Glutamatergic neuron (in vitro differentiated cells): Measurements from ENCODE around the gene NT5C3A. TPM values are rescaled to one million over a fixed set of nuclear protein-coding genes. Genes with fewer than 3 reads are reported as not detected.

Source experiments
- DNase-seq: peaks from one replicate; pipeline ENCODE4 v3.0.0; 2022
- H3K27ac Mint-ChIP-seq: one replicate; pipeline ENCODE4 v1.8.0; 2020; ENCODE audit warnings: mild to moderate bottlenecking, mixed read lengths, inconsistent platforms; ENCODE audit not compliant: unreplicated experiment
- H3K27me3 Mint-ChIP-seq: one replicate; pipeline ENCODE4 v1.8.0; 2020; ENCODE audit warnings: mild to moderate bottlenecking, moderate library complexity, mixed read lengths, inconsistent platforms; ENCODE audit not compliant: unreplicated experiment
- H3K36me3 Mint-ChIP-seq: one replicate; pipeline ENCODE4 v1.8.0; 2020; ENCODE audit warnings: mild to moderate bottlenecking, mixed read lengths, inconsistent platforms; ENCODE audit not compliant: unreplicated experiment
- H3K4me1 Mint-ChIP-seq: one replicate; pipeline ENCODE4 v1.8.0; 2020; ENCODE audit warnings: mild to moderate bottlenecking, low read depth, mixed read lengths, inconsistent platforms; ENCODE audit not compliant: unreplicated experiment
- H3K4me3 Mint-ChIP-seq: one replicate; pipeline ENCODE4 v1.8.0; 2020; ENCODE audit warnings: mild to moderate bottlenecking, mixed read lengths, inconsistent platforms; ENCODE audit not compliant: unreplicated experiment
- H3K9me3 Mint-ChIP-seq: one replicate; pipeline ENCODE4 v1.8.0; 2020; ENCODE audit warnings: mild to moderate bottlenecking, moderate library complexity, mixed read lengths, inconsistent platforms; ENCODE audit not compliant: unreplicated experiment
- total RNA-seq: library from RNA; stranded (reverse); fragmentation: NEBNext Ultra II Directional; extraction: Animal tissue kit (Norgen Biotek cat#: 25700); gene quantifications from one replicate; pipeline ENCODE4 v1.2.1, GENCODE V29; 2021; ENCODE audit not compliant: unreplicated experiment
- TF ChIP-seq, protein P1 (sequence below): fragments of 200-600 bp; sonication (generic); IDR thresholded peaks from one replicate; pipeline ENCODE4 v1.5.0; 2021; ENCODE audit not compliant: partially characterized antibody, unreplicated experiment

Gene NT5C3A
- total RNA-seq, 1 donor from 2014 or later = 35.9 TPM

DNA sequence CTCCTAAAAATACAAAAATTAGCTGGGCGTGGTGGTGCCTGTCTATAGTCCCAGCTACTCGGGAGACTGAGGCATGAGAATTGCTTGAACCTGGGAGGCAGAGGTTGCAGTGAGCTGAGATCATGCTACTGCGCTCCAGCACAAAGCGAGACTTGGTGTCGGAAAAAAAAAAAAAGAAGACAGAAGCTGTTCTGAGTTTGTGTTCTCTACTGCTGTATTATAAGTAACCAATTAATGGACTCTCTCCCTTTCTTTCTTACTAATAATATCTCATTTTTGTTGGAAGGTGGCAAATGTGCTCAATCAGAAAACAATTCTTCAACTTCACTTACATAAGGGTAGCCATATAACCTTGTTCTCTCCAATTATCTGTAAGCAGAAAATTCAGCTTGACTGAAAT lies 7.4 kb downstream of the NT5C3A start:
- H3K27me3 Mint-ChIP-seq = no peaks in the 10 kb centered on the region

DNA sequence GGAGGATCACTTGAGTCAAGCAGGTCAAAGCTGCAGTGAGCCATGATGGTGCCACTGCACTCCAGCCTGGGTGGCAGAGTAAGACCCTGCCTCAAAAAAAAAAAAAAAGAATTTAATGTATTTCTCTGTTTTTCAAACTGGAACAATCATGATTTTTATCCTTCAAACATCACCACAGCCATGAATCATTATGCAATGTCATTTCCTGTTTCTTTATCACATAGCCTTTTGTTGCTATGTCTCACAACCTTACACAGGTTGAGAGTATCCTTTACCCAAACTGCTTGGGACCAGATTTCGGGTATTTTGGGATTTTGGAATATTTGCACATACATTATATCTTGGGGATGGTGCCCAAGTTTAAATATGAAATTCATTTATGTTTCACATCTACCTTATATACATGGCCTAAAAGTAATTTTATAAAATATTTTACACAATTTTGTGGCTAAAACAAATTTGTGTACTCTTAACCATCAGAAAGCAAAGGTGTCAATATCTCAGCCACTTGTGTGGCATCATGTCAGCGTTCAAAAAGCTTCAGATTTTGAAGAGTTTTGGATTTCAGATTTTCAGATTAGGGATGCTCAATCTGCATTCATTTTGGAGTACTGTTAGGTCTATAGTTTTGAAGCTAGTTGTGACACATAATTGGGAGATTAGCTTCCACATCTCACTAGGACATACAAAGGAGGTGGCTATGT lies 8.2 kb downstream of the NT5C3A start:
- Mint-ChIP-seq H3K27ac (no peak overlapping the region), H3K4me3 (no peak overlapping the region), H3K4me1 (no peaks in the 10 kb centered on the region), H3K36me3 (no peaks in the 10 kb centered on the region), H3K9me3 (no peaks in the 10 kb centered on the region), H3K27me3 (no peaks in the 10 kb centered on the region)
- DNase-seq = no peak
- TF ChIP-seq, protein P1, sequence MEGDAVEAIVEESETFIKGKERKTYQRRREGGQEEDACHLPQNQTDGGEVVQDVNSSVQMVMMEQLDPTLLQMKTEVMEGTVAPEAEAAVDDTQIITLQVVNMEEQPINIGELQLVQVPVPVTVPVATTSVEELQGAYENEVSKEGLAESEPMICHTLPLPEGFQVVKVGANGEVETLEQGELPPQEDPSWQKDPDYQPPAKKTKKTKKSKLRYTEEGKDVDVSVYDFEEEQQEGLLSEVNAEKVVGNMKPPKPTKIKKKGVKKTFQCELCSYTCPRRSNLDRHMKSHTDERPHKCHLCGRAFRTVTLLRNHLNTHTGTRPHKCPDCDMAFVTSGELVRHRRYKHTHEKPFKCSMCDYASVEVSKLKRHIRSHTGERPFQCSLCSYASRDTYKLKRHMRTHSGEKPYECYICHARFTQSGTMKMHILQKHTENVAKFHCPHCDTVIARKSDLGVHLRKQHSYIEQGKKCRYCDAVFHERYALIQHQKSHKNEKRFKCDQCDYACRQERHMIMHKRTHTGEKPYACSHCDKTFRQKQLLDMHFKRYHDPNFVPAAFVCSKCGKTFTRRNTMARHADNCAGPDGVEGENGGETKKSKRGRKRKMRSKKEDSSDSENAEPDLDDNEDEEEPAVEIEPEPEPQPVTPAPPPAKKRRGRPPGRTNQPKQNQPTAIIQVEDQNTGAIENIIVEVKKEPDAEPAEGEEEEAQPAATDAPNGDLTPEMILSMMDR = no peak

More for the DNA sequence above, 7.4 kb downstream of the NT5C3A start:
- H3K27ac Mint-ChIP-seq = no peak overlapping the region
- H3K9me3 Mint-ChIP-seq = no peaks in the 10 kb centered on the region
- no peak overlapping the region for H3K4me3 Mint-ChIP-seq
- no peak for DNase-seq
- H3K36me3 Mint-ChIP-seq = no peaks in the 10 kb centered on the region
- TF ChIP-seq, protein P1 = no peak
- H3K4me1 Mint-ChIP-seq = no peaks in the 10 kb centered on the region

DNA sequence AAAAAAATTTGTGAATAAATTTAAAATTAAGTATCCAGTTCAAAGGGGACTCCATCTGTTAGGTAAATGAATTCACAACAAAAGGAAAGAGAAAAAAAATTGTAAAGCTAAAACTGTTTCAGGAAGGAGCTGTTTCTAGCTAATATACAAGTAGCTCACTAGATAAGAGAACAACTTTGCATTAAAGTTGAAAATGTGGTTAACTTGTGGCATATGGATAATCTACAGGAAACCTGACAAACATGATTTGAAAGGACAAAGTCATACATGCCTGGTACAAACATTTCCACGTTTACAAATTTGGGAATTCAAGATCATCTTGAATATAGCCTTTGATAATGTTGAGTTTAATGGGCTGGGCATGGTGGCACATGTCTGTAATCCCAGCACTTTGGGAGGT lies 8.9 kb downstream of the NT5C3A start:
- Mint-ChIP-seq H3K36me3 (no peaks in the 10 kb centered on the region), H3K9me3 (no peaks in the 10 kb centered on the region), H3K27ac (no peak overlapping the region), H3K4me3 (no peak overlapping the region), H3K4me1 (no peaks in the 10 kb centered on the region), H3K27me3 (no peaks in the 10 kb centered on the region)
- no peak for DNase-seq
- TF ChIP-seq, protein P1 = no peak

DNA sequence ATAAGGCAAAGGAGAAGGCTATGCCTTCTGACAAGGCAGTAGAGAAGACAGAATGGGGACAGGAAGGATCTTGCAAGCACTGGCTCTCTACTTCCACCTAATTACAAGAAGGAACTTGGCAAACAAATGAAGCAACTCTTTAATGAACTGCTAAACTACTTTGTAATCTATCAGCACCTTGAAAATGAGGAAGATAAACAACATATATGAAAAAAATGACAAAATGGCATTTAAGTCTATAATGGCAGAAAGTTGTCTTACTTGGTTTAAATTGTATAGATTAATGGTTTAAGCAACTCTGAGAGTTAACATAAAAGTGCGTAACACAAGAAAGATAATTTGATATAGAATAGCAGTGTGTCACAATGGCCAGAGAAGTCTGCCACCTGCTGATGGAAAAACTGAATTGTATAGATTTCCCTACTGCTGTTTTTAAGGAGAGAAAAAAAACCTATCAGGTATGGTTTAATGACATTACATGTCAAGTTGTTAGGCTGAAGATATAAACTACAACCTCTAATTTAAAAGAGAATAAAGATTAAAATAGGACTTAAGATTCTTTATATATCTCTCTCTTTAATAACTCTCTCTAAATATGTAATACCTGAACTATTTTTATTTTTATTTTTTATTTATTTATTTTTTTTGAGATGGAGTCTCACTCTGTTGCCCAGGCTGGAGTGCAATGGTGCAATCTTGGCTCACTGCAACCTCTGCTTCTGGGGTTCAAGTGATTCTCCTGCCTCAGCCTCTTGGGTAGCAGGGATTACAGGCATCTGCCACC lies 11.8 kb downstream of the NT5C3A start:
- H3K4me1 Mint-ChIP-seq = no peaks in the 10 kb centered on the region
- no peak for DNase-seq

More for the DNA sequence above, 11.8 kb downstream of the NT5C3A start:
- Mint-ChIP-seq H3K9me3 (no peaks in the 10 kb centered on the region), H3K27me3 (no peaks in the 10 kb centered on the region), H3K36me3 (no peaks in the 10 kb centered on the region), H3K4me3 (no peak overlapping the region), H3K27ac (no peak overlapping the region)
- TF ChIP-seq, protein P1 = peak; percentile 65
